IPS DF 4.7 (cell line): ENCODE data around the gene CNTNAP4.

Experiments
- DNase-seq: peaks from one replicate; pipeline ENCODE4 v3.0.0-alpha.2; 2013; ENCODE audit warnings: low spot score; ENCODE audit errors: extremely low read depth

The CNTNAP4 gene

DNA sequence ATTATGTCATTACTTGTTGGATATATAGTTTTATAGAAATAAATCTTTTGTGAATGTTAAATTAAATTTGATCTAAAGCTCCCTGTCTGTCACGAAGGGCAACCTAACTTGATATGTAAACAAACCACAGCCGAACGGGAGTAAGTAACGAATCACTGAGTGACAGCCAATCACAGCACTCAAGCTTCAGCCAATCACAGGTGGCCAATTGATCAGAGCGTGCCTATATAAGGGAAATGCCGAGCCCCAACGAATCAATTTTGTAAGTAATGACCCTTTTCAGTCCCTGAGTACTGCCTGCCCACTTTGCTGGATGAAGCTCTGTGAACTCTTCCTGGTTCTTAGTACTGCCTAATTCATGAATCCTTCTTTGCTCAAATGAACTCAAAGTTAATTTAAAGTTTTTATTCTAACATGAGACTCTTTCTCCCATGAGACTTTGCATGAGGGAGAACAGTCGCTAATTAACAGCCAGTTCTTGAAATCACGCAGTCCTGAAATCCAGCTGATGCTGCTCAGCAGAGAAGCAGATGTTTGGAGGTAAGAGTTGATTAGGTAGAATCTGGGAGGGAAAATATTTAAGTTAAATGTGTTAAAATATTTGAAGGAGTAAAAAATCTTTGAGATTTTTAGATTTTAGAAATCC, 302.2 kb downstream of the CNTNAP4 start:
- DNase-seq, result no peak

DNA sequence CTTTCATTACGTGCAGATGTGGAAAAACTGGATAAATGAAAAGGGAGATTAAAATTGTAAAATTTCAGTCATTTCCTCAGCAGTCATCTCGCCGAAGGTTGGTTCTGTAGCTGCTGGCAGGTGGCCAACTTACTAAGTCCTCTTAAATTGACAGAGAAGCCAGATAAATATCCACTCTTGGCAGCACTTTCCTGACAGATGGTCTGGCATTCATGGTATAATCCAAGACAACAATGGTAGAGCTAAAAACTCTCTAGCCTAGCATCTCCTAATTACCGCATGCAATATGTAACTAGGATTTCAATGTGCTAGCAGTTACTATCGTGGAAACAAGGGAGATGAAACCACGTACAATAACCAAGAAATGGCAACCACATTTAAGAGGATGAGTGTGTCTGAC, 306.3 kb downstream of the CNTNAP4 start:
- no peak for DNase-seq

DNA sequence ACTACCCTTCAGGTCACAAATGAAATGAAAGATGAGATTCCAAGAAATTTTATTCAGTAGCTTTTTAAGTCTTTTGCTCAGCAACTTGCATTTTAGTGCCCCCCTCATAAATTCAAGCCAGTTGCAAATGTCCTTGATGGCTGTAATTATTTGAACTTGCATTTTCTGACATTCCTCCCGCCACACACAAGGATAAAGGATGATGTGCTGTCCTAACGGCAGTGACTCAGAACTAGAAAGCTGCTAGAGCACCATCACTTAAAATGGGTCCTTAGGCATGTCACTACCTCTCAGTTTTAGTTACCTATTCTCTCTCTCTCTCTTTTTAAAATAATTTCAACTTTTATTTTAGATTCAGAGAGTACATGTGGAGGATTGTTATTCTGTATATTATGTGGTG, 306.7 kb downstream of the CNTNAP4 start:
- no peak for DNase-seq

DNA sequence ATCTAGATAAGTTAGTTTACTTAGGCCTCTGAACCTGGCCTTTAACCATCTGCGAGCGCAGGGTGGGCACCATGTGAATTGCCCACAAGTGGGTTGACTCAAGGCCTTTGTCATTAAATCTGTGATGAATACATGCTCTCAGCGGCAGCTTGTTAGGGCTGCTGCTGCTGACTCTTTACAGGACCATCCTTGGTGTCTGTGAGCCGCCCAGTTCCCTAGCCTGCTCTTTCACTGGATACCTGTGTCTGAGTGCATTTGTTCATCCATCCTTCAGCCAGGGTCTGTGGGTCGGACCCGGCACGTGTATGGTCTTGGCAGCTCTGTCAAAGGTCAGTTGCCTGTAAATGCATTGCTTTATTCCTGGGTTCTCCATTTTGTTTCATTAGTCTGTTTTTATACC, 321.3 kb downstream of the CNTNAP4 start:
- DNase-seq, result no peak

DNA sequence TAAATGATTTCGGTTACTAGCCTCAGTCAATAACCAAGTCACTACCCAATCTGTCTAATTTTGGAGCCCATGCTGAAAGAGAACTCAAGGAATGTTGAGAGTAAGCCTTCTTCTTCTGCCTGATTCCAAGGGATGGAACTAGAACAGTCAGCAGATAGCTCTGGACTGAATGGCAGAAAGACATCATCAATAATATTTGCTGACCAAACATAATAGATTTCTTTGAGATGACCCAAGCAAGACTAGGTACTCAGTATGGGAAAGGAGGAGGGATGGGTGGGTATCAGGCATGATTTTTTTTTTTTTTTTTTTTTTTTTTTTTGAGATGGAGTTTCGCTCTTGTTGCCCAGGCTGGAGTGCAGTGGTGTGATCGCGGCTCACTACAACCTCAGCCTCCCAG, 330.1 kb downstream of the CNTNAP4 start:
- no peak for DNase-seq
